HPDE6-E6E7 (cell line): ENCODE measurements around the gene AUTS2.
A peak's percentile ranks its signal among the peaks of the same experiment; 100 is the strongest.
"Not testable (repeated sequence)": the region's sequence is repeated elsewhere in the genome, so short reads cannot be mapped to it uniquely, and the experiment has no call there.

Source experiments
- DNase-seq: peaks from one replicate; pipeline ENCODE4 v3.0.0; 2011; ENCODE audit warnings: missing footprints; ENCODE audit errors: extremely low spot score

Gene AUTS2

GRCh38 chr7:70242826-70243225 lies 644.6 kb downstream of the AUTS2 start:
- no peak for DNase-seq

- DNase-seq: no peak
Measured at GRCh38 chr7:70243443-70243842, 645.2 kb downstream of the AUTS2 start.

GRCh38 chr7:70257921-70258320 lies 659.6 kb downstream of the AUTS2 start:
- no peak for DNase-seq

GRCh38 chr7:70259502-70259901 lies 661.2 kb downstream of the AUTS2 start:
- no peak for DNase-seq

GRCh38 chr7:70263471-70264255 lies 665.4 kb downstream of the AUTS2 start:
- no peak for DNase-seq

- DNase-seq: no peak
Measured at GRCh38 chr7:70266186-70266585, 667.9 kb downstream of the AUTS2 start.

- DNase-seq: no peak
Measured at GRCh38 chr7:70267381-70268120, 669.3 kb downstream of the AUTS2 start.

GRCh38 chr7:70268179-70268578 lies 669.9 kb downstream of the AUTS2 start:
- no peak for DNase-seq

GRCh38 chr7:70270149-70270548 lies 671.9 kb downstream of the AUTS2 start:
- no peak for DNase-seq

GRCh38 chr7:70271617-70272081 lies 673.4 kb downstream of the AUTS2 start:
- no peak for DNase-seq

GRCh38 chr7:70275570-70275969 lies 677.3 kb downstream of the AUTS2 start:
- DNase-seq: not testable (repeated sequence)

GRCh38 chr7:70285187-70285586 lies 686.9 kb downstream of the AUTS2 start:
- DNase-seq: no peak

- peak; percentile 38 for DNase-seq
Measured at GRCh38 chr7:70285854-70286253, 687.6 kb downstream of the AUTS2 start.

GRCh38 chr7:70288781-70289456 lies 690.6 kb downstream of the AUTS2 start:
- DNase-seq: peak; percentile 5

GRCh38 chr7:70292716-70293115 lies 694.4 kb downstream of the AUTS2 start:
- no peak for DNase-seq

- no peak for DNase-seq
Measured at GRCh38 chr7:70294211-70294911, 696.1 kb downstream of the AUTS2 start.

GRCh38 chr7:70298780-70299471 lies 700.7 kb downstream of the AUTS2 start:
- DNase-seq: peak; percentile 34

- no peak for DNase-seq
Measured at GRCh38 chr7:70299472-70299807, 701.2 kb downstream of the AUTS2 start.

- DNase-seq: no peak
Measured at GRCh38 chr7:70301673-70302185, 703.5 kb downstream of the AUTS2 start.

- DNase-seq: no peak
Measured at GRCh38 chr7:70303309-70303708, 705.0 kb downstream of the AUTS2 start.

GRCh38 chr7:70303780-70304179 lies 705.5 kb downstream of the AUTS2 start:
- no peak for DNase-seq
